Measurements from ENCODE around the gene ARHGEF10L. TPM values are rescaled to one million over a fixed set of nuclear protein-coding genes. Genes with fewer than 3 reads are reported as not detected.

Gene ARHGEF10L
- total RNA-seq, 2 donors from 2014 or later, result 0.35 TPM; not detected in 1

GRCh38 chr1:17562375-17562774 lies 22.9 kb downstream of the ARHGEF10L start:
- no peak overlapping the region for H3K27ac Mint-ChIP-seq

DNA sequence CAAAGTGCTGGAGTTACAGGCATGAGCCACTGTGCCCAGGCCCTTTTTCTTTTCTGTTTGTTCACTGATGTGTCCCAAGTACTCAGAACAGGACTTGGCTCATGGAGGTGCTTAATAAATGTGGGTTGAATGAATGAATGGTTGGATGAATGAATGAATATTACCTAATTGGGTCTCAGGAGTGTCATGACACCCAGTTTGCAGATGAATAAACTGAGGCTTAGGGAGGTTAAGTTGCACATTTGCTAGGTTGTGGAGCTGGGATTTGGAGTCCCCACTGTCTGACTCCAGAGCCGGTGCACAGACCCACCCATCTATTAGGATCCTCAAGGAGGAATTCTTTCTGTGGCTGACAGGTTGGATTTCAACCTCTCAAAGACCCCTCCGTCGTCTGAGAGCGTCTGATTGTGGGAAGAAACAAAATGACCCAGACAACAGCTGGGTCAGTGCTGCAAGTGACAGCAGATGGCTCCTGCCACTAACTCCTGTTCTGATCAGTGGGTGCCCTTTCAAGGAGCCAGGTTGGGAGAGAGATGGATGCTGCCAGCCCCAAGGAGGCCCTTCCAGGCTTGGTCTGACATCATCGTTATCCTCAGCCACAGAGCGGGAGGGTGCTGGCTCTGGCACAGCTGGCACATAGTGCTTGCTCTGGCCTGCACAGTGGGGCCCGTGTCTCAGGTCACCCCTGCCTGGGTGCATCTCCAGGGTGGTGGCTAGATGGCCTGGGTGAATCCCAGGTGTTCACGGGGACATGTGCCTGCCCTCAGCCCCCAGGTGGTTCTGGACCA lies 24.2 kb downstream of the ARHGEF10L start:
- H3K36me3 Mint-ChIP-seq (ENCODE audit: low read depth), result peaks cover 2% of the 10 kb centered on the region
- H3K27me3 Mint-ChIP-seq, result peaks cover 34% of the 10 kb centered on the region
- no peak for ATAC-seq
- H3K4me3 Mint-ChIP-seq, result no peak overlapping the region
- H3K9me3 ChIP-seq (ENCODE audit: control insufficient read depth, low read length, poor library complexity, severe bottlenecking), result no peaks in the 10 kb centered on the region
- no peak for DNase-seq
- no peak overlapping the region for H3K27ac Mint-ChIP-seq
- no peaks in the 10 kb centered on the region for H3K4me1 Mint-ChIP-seq

More at GRCh38 chr1:17562375-17562774, 22.9 kb downstream of the ARHGEF10L start:
- no peak for ATAC-seq
- Mint-ChIP-seq H3K36me3 (ENCODE audit: low read depth) (peaks cover 2% of the 10 kb centered on the region), H3K4me1 (no peaks in the 10 kb centered on the region), H3K27me3 (peaks cover 32% of the 10 kb centered on the region), H3K4me3 (no peak overlapping the region)
- no peaks in the 10 kb centered on the region for H3K9me3 ChIP-seq (ENCODE audit: control insufficient read depth, low read length, poor library complexity, severe bottlenecking)
- DNase-seq, result no peak

DNA sequence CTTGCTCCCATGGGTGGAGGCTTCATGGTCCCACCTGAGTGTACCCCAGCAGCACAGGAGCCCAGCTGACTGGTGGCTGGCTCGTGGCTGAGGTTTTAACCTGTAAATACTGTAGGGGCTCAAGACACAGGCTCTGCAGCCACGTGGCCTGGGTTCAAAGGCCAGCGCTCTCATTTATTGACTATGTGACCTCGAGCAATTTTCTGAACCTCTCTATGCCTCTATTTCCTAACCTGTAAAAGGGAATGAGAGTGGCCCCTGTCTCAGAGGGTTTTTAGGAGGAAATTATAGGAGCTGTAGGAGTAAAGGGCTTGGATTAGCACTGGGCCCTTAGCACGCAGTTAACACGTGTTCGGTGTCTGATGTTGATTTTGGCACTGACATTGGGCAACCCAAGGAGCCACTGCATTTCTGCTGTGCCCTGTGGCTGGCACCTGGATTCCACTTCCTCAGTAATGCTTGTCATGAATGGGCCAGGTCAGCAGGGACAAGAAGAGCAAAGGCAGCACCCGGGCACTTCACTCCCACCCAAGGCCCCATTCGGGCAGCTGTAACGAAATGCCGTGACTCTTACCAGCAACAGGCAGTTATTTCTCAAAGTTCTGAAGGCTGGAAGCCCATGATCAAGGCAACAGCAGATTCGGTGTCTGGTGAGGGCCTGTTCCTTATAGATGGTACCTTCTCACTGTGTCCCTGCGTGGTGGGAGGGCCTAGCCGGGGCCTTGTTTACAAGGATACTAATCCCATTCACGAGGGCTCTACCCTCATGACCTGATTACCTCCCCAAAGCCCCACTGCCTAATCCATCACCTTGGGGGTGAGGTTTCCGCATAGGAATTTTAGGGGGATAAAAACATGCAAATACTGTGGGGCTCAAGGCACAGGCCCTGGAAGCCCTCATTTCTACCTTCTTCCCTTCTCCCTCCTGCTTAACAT lies 25.2 kb downstream of the ARHGEF10L start:
- H3K9me3 ChIP-seq (ENCODE audit: control insufficient read depth, low read length, poor library complexity, severe bottlenecking), result no peaks in the 10 kb centered on the region
- H3K27me3 Mint-ChIP-seq, result peaks cover 29% of the 10 kb centered on the region
- no peak for DNase-seq
- H3K4me1 Mint-ChIP-seq, result no peaks in the 10 kb centered on the region
- peaks cover 2% of the 10 kb centered on the region for H3K36me3 Mint-ChIP-seq (ENCODE audit: low read depth)
- H3K27ac Mint-ChIP-seq, result no peak overlapping the region
- no peak for ATAC-seq
- no peak overlapping the region for H3K4me3 Mint-ChIP-seq

DNA sequence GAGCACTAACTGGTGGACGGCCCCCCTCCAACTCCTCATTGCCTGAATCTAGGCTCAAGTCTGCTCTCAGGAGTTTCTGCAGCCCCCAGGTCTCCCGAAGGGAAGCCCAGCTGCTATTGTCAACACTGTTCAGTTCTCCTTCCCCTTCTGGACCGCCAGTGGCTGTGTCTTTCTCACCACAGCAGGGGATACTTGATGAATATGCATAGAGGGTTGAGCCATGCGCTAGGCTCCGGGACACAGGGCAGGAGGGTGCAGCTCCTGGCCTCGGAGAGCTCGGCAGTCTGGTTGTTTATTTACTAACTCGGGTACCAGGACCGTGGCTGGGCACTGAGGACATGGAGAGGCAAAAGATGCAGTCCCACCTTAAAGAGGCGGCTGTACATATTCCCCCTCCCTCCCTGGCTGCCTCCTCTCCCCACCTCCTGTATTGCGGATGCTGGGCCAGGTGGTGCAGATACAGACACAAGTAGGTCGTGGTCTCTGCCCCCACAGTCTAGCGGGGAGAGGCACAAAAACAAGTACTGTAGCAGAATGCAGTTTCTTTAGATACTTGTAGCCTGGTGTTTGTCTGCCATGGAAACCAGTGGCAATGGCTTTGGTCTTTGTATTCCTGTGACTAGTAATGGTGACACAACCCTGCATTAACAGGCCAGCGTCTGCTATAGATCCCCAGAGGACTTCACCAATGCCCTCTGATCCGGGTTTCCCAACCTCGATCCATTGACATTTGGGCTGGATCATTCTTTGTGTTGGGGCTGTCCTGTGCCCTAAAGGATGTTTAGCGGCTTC lies 26.2 kb downstream of the ARHGEF10L start:
- no peaks in the 10 kb centered on the region for H3K9me3 ChIP-seq (ENCODE audit: control insufficient read depth, low read length, poor library complexity, severe bottlenecking)
- no peak overlapping the region for H3K27ac Mint-ChIP-seq
- DNase-seq (no peak), ATAC-seq (no peak)
- H3K27me3 Mint-ChIP-seq, result peaks cover 38% of the 10 kb centered on the region
- H3K4me1 Mint-ChIP-seq, result no peaks in the 10 kb centered on the region
- peaks cover 2% of the 10 kb centered on the region for H3K36me3 Mint-ChIP-seq (ENCODE audit: low read depth)
- no peak overlapping the region for H3K4me3 Mint-ChIP-seq

- H3K27ac Mint-ChIP-seq, result no peak overlapping the region
- DNase-seq, result no peak
Measured at GRCh38 chr1:17566417-17566816, 26.9 kb downstream of the ARHGEF10L start.

GRCh38 chr1:17566892-17567291 lies 27.4 kb downstream of the ARHGEF10L start:
- no peaks in the 10 kb centered on the region for H3K4me1 Mint-ChIP-seq
- H3K36me3 Mint-ChIP-seq (ENCODE audit: low read depth), result peaks cover 2% of the 10 kb centered on the region
- H3K27ac Mint-ChIP-seq, result no peak overlapping the region
- H3K9me3 ChIP-seq (ENCODE audit: control insufficient read depth, low read length, poor library complexity, severe bottlenecking), result no peaks in the 10 kb centered on the region
- H3K27me3 Mint-ChIP-seq, result peaks cover 42% of the 10 kb centered on the region
- ATAC-seq, result no peak
- no peak for DNase-seq
- H3K4me3 Mint-ChIP-seq, result no peak overlapping the region

More at GRCh38 chr1:17566417-17566816, 26.9 kb downstream of the ARHGEF10L start:
- no peaks in the 10 kb centered on the region for H3K4me1 Mint-ChIP-seq
- peaks cover 2% of the 10 kb centered on the region for H3K36me3 Mint-ChIP-seq (ENCODE audit: low read depth)
- H3K4me3 Mint-ChIP-seq, result no peak overlapping the region
- no peak for ATAC-seq
- H3K27me3 Mint-ChIP-seq, result peaks cover 46% of the 10 kb centered on the region
- H3K9me3 ChIP-seq (ENCODE audit: control insufficient read depth, low read length, poor library complexity, severe bottlenecking), result no peaks in the 10 kb centered on the region

- Mint-ChIP-seq H3K27ac (no peak overlapping the region), H3K4me3 (no peak overlapping the region), H3K36me3 (ENCODE audit: low read depth) (peaks cover 1% of the 10 kb centered on the region), H3K27me3 (peaks cover 36% of the 10 kb centered on the region), H3K4me1 (no peaks in the 10 kb centered on the region)
- DNase-seq (no peak), ATAC-seq (no peak)
- no peaks in the 10 kb centered on the region for H3K9me3 ChIP-seq (ENCODE audit: control insufficient read depth, low read length, poor library complexity, severe bottlenecking)
Measured at GRCh38 chr1:17567582-17567981, 28.1 kb downstream of the ARHGEF10L start.

GRCh38 chr1:17568014-17568900 lies 28.8 kb downstream of the ARHGEF10L start:
- Mint-ChIP-seq H3K27me3 (peaks cover 32% of the 10 kb centered on the region), H3K4me1 (no peaks in the 10 kb centered on the region), H3K36me3 (ENCODE audit: low read depth) (no peaks in the 10 kb centered on the region), H3K4me3 (no peak overlapping the region), H3K27ac (no peak overlapping the region)
- DNase-seq (no peak), ATAC-seq (no peak)
- no peaks in the 10 kb centered on the region for H3K9me3 ChIP-seq (ENCODE audit: control insufficient read depth, low read length, poor library complexity, severe bottlenecking)

GRCh38 chr1:17569200-17570139 lies 30.0 kb downstream of the ARHGEF10L start:
- no peak for ATAC-seq
- Mint-ChIP-seq H3K4me3 (no peak overlapping the region), H3K27ac (no peak overlapping the region), H3K4me1 (no peaks in the 10 kb centered on the region), H3K27me3 (peaks cover 33% of the 10 kb centered on the region), H3K36me3 (ENCODE audit: low read depth) (no peaks in the 10 kb centered on the region)
- DNase-seq, result no peak
- no peaks in the 10 kb centered on the region for H3K9me3 ChIP-seq (ENCODE audit: control insufficient read depth, low read length, poor library complexity, severe bottlenecking)

- Mint-ChIP-seq H3K36me3 (ENCODE audit: low read depth) (no peaks in the 10 kb centered on the region), H3K27me3 (peaks cover 36% of the 10 kb centered on the region), H3K4me1 (no peaks in the 10 kb centered on the region), H3K4me3 (no peak overlapping the region), H3K27ac (no peak overlapping the region)
- no peaks in the 10 kb centered on the region for H3K9me3 ChIP-seq (ENCODE audit: control insufficient read depth, low read length, poor library complexity, severe bottlenecking)
- ATAC-seq (no peak), DNase-seq (no peak)
Measured at GRCh38 chr1:17570228-17570627, 30.7 kb downstream of the ARHGEF10L start.

GRCh38 chr1:17572264-17572985 lies 32.9 kb downstream of the ARHGEF10L start:
- no peaks in the 10 kb centered on the region for H3K36me3 Mint-ChIP-seq (ENCODE audit: low read depth)
- ATAC-seq (no peak), DNase-seq (no peak)
- no peaks in the 10 kb centered on the region for H3K4me1 Mint-ChIP-seq
- no peak overlapping the region for H3K27ac Mint-ChIP-seq
- peaks cover 40% of the 10 kb centered on the region for H3K27me3 Mint-ChIP-seq
- no peak overlapping the region for H3K4me3 Mint-ChIP-seq
- no peaks in the 10 kb centered on the region for H3K9me3 ChIP-seq (ENCODE audit: control insufficient read depth, low read length, poor library complexity, severe bottlenecking)
